ENCODE measurements around the gene KCNJ6.

GRCh38 chr21:37817242-37817641 lies 99.0 kb downstream of the KCNJ6 start:
- TF ChIP-seq MAX (IDR thresholded peaks at IDR 0.05; ENCODE audit: low read depth): no peak
- TF ChIP-seq NRF1 (IDR thresholded peaks at IDR 0.05; ENCODE audit: low read depth, low read length): no peak
- TF ChIP-seq TAF1 (IDR thresholded peaks at IDR 0.05; ENCODE audit: borderline replicate concordance, low read depth, low read length): no peak
- TF ChIP-seq CTCF (IDR thresholded peaks at IDR 0.05): no peak
- TF ChIP-seq POLR2AphosphoS5 (IDR thresholded peaks at IDR 0.05; ENCODE audit: low read depth, low read length): no peak
- TF ChIP-seq MXI1 (IDR thresholded peaks at IDR 0.05; ENCODE audit: low read depth, low read length): no peak
